ENCODE data around the gene PSME2. TPM values are rescaled to one million over a fixed set of nuclear protein-coding genes. Genes with fewer than 3 reads are reported as not detected.

Gene PSME2
- total RNA-seq, 2 experiments from 2014 or later = 577 to 623 TPM

DNA sequence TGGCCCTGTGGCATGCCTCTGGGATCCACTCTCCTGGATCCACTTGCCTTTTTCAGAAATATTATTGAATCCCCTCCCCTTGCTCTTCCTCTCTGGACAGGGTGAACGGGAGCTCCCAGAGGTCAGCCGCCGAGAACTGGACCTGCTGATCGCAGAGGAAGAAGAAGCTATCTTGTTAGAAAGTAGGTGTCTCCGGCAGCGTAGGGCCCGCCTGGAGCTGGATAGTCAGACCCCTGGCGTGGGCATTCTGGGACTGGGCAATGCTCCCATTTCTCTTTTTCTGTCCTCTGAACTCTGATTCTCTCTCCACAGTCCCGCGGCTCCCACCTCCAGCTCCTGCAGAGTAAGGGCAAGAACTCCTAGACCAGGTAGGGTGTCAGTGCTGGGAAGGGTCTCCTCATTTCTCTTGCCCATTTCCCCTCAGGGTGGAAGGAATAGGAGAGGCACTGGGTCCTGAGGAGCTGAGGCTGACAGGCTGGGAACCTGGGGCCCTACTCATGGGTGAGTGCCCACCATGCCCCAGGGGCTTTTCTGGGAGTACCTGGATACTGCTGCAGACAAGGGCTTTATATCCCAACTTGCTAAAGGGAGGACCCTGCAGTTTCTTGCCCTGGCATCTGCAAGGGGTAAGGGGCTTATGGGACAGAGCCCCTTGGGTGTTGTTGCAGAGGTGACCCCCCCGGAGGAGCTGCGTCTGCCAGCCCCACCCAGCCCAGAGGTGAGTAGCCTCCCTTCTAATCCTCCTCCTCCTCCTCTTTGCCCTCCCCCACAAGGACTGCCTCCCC, 30.8 kb upstream of the PSME2 start:
- Mint-ChIP-seq H3K27me3 (no peaks in the 10 kb centered on the region), H3K27ac (no peak overlapping the region), H3K9me3 (ENCODE audit: low read depth) (no peaks in the 10 kb centered on the region), H3K4me3 (no peak overlapping the region), H3K4me1 (peaks cover 12% of the 10 kb centered on the region), H3K36me3 (peaks cover 33% of the 10 kb centered on the region)
- no peak for ATAC-seq
- CTCF ChIA-PET = interaction anchor here (1.0 to 1.3 kb wide), 3 partner anchors 16 to 130 kb away, joined by 3 read pairs; partner anchors contain the start of gene IRF9
- no peak for DNase-seq

GRCh38 chr14:24176599-24176998, 30.2 kb upstream of the PSME2 start:
- Mint-ChIP-seq H3K4me1 (peaks cover 17% of the 10 kb centered on the region), H3K36me3 (peaks cover 35% of the 10 kb centered on the region), H3K4me3 (no peak overlapping the region), H3K27me3 (no peaks in the 10 kb centered on the region), H3K9me3 (ENCODE audit: low read depth) (no peaks in the 10 kb centered on the region), H3K27ac (no peak overlapping the region)
- no peak for ATAC-seq
- CTCF ChIA-PET = interaction anchor here (1.0 to 1.1 kb wide), 2 partner anchors 15 to 39 kb away, joined by 3 read pairs; partner anchors contain the start of gene IRF9
- DNase-seq = no peak

DNA sequence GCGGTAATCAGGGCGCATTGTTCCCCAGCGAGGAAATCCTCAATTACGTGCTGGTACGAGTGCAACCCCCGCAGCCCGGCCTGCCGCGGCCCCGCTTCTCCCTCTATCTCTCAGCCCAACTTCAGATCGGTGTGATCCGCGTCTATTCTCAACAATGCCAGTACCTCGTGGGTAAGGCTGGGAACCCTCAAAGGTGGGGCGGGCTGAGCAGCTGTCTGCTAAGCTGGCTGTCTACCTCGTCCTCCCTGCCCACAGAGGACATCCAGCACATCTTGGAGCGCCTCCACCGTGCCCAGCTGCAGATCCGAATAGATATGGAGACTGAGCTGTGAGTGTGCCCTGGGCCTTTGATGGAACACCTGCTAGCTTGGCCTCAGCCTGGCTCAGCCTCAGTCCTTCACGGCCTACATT, 26.5 kb upstream of the PSME2 start:
- Mint-ChIP-seq H3K27ac (peak overlapping the region; percentile 69), H3K27me3 (no peaks in the 10 kb centered on the region), H3K4me1 (peaks cover 37% of the 10 kb centered on the region), H3K9me3 (ENCODE audit: low read depth) (no peaks in the 10 kb centered on the region), H3K36me3 (peaks cover 36% of the 10 kb centered on the region), H3K4me3 (peak overlapping the region; percentile 77)
- no peak for DNase-seq
- CTCF ChIA-PET = interaction anchor here (0.8 to 4.3 kb wide), 4 partner anchors 11 to 58 kb away, joined by 3 to 35 read pairs (median 3); partner anchors contain the start of genes DCAF11, IRF9 and NRL
- no peak for ATAC-seq

GRCh38 chr14:24172261-24172860, 26.0 kb upstream of the PSME2 start:
- Mint-ChIP-seq H3K27me3 (no peaks in the 10 kb centered on the region), H3K36me3 (peaks cover 40% of the 10 kb centered on the region), H3K27ac (peak overlapping the region; percentile 83), H3K4me3 (peak overlapping the region; percentile 77), H3K9me3 (ENCODE audit: low read depth) (no peaks in the 10 kb centered on the region), H3K4me1 (peaks cover 41% of the 10 kb centered on the region)
- DNase-seq (no peak), ATAC-seq (no peak)
- CTCF ChIA-PET = interaction anchor here (0.6 to 4.3 kb wide), 3 partner anchors 11 to 58 kb away, joined by 3 to 35 read pairs (median 3); partner anchors contain the start of genes DCAF11 and IRF9

GRCh38 chr14:24171422-24172260, 25.2 kb upstream of the PSME2 start, which contains the start of gene REC8:
Gene REC8, plus strand, starts transcription at chr14:24172080. Its CDS starts 473 bp downstream, at chr14:24172553.
- DNase-seq (peak; percentile 93), ATAC-seq (peak; percentile 87)
- CTCF ChIA-PET = interaction anchor here (0.6 to 4.3 kb wide), 6 partner anchors 8 to 58 kb away, joined by 3 to 35 read pairs (median 4); partner anchors contain the start of genes DCAF11, EMC9 and IRF9
- peaks cover 38% of the 10 kb centered on the region for H3K36me3 Mint-ChIP-seq
- no peaks in the 10 kb centered on the region for H3K9me3 Mint-ChIP-seq (ENCODE audit: low read depth)
- H3K4me3 Mint-ChIP-seq = peak within 1 kb of the TSS; percentile 77
- H3K4me1 Mint-ChIP-seq = peaks cover 45% of the 10 kb centered on the region
- H3K27ac Mint-ChIP-seq = peak within 1 kb of the TSS; percentile 83
- no peaks in the 10 kb centered on the region for H3K27me3 Mint-ChIP-seq

GRCh38 chr14:24167469-24168114, 21.2 kb upstream of the PSME2 start:
- Mint-ChIP-seq H3K9me3 (ENCODE audit: low read depth) (no peaks in the 10 kb centered on the region), H3K27ac (peak overlapping the region; percentile 71), H3K36me3 (peaks cover 64% of the 10 kb centered on the region), H3K4me1 (peaks cover 64% of the 10 kb centered on the region), H3K4me3 (no peak overlapping the region), H3K27me3 (no peaks in the 10 kb centered on the region)
- ATAC-seq = no peak
- CTCF ChIA-PET = no interaction called here
- no peak for DNase-seq

GRCh38 chr14:24165785-24166184, 19.4 kb upstream of the PSME2 start:
- no peak for ATAC-seq
- Mint-ChIP-seq H3K4me1 (peaks cover 60% of the 10 kb centered on the region), H3K27ac (no peak overlapping the region)

DNA sequence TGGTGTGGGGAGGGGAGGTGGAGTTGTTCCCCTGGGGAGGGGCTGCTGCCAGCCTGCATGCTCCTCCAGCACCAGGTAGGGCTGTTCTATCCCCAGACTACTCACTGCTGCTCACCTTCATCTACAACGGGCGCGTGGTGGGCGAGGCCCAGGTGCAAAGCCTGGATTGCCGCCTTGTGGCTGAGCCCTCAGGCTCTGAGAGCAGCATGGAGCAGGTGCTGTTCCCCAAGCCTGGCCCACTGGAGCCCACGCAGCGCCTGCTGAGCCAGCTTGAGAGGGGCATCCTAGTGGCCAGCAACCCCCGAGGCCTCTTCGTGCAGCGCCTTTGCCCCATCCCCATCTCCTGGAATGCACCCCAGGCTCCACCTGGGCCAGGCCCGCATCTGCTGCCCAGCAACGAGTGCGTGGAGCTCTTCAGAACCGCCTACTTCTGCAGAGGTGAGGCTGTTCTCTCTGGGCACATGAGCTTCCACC, 18.1 kb upstream of the PSME2 start:
- CTCF ChIA-PET = no interaction called here
- no peak for DNase-seq

More at GRCh38 chr14:24165785-24166184, 19.4 kb upstream of the PSME2 start:
- Mint-ChIP-seq H3K36me3 (peaks cover 76% of the 10 kb centered on the region), H3K4me3 (no peak overlapping the region), H3K9me3 (ENCODE audit: low read depth) (no peaks in the 10 kb centered on the region), H3K27me3 (no peaks in the 10 kb centered on the region)
- no peak for DNase-seq
- CTCF ChIA-PET = no interaction called here

GRCh38 chr14:24162093-24162492, 15.7 kb upstream of the PSME2 start:
- Mint-ChIP-seq H3K36me3 (peaks cover 82% of the 10 kb centered on the region), H3K4me3 (peak overlapping the region; percentile 93), H3K4me1 (peaks cover 54% of the 10 kb centered on the region), H3K27ac (peak overlapping the region; percentile 99), H3K9me3 (ENCODE audit: low read depth) (no peaks in the 10 kb centered on the region), H3K27me3 (no peaks in the 10 kb centered on the region)
- DNase-seq (no peak), ATAC-seq (no peak)
- CTCF ChIA-PET = interaction anchor here (1.1 to 5.0 kb wide), 20 partner anchors 9 to 146 kb away, joined by 3 to 99 read pairs (median 8); partner anchors contain the start of genes CARMIL3, CHMP4A, CIDEB and DCAF11

More for the DNA sequence above, 18.1 kb upstream of the PSME2 start:
- Mint-ChIP-seq H3K27ac (no peak overlapping the region), H3K27me3 (no peaks in the 10 kb centered on the region), H3K4me1 (peaks cover 64% of the 10 kb centered on the region), H3K9me3 (ENCODE audit: low read depth) (no peaks in the 10 kb centered on the region), H3K4me3 (no peak overlapping the region), H3K36me3 (peaks cover 79% of the 10 kb centered on the region)
- ATAC-seq = no peak

DNA sequence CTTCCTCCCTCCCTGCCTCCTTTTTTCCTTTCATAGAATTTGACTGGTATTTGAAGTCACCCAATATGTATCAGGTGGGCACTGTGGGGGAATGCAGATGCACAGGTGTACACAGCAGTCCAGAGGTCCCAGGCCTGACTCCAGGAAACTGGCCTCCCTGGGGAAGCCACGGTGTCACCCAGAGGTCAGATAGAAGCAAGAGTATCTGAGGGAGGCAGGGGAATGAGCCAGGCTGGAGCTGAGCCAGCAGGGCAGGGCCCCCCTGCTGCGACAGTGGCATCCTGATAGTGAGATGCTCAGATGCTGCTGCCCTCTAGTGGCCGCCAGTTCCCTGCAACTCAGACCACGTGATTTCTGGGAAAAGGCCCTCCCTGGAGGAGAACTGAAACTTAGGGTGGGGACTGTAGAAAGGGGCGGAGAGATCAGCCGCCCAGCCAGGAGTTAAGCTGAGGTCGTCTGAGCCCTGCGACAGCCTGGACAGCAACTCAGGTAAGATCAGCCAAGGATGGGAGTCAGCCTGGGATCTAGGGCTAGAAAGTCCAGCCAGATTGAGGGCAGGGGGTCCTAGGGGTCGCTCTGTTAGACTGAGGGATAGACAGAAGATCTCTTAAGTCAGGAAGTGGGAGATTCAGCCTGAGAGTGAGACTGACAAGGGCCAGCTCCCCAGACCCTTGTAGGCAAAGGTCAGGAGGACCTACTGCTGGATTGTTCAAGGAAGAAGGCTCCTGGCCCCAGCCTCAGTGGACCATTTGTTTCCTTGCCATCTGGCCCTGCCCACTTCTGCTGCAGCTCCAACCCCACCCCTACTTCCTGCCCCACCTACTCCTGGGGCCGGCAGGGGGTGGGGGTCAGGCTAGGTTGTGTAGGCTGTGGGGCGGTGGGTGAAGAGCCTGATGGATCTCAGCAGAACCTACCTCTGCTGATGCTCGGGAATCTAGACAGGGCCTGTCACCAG, 14.7 kb upstream of the PSME2 start, which contains the start of gene IRF9:
Gene IRF9 (plus strand): TSS at position 416 of the 955 bp plus-strand sequence. CDS start 880 bp downstream, outside the sequence.
- H3K9me3 Mint-ChIP-seq (ENCODE audit: low read depth) = no peaks in the 10 kb centered on the region
- peaks cover 50% of the 10 kb centered on the region for H3K4me1 Mint-ChIP-seq
- no peaks in the 10 kb centered on the region for H3K27me3 Mint-ChIP-seq
- H3K36me3 Mint-ChIP-seq = peaks cover 78% of the 10 kb centered on the region
- H3K27ac Mint-ChIP-seq = peak within 1 kb of the TSS; percentile 99
- peak; percentile 99 for DNase-seq
- H3K4me3 Mint-ChIP-seq = peak within 1 kb of the TSS; percentile 93
- ATAC-seq = peak; percentile 87
- CTCF ChIA-PET = interaction anchor here (0.6 to 5.0 kb wide), 34 partner anchors 8 to 270 kb away, joined by 3 to 99 read pairs (median 6); partner anchors contain the start of genes CARMIL3, CHMP4A, CIDEB and DCAF11

DNA sequence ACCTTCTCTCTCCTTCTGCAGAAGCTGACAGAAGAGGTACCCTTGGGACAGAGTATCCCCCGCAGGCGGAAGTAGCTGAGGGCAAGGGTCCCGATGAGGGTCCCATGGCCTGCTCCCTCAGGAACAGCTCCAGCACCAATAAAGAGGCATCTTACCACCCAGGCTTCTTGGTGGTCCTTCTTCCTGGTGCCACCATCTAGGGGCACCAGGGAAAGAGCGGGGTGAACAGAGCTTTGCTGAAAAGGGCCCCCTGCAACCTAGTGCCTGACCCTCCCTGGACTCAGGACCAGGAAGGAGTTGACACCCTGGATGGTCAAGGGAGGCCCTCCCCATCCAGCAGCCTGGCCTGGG, 14.1 kb upstream of the PSME2 start:
- CTCF ChIA-PET = interaction anchor here (0.6 to 5.0 kb wide), 27 partner anchors 11 to 270 kb away, joined by 3 to 99 read pairs (median 7); partner anchors contain the start of genes CHMP4A, CIDEB, DCAF11 and EMC9
- Mint-ChIP-seq H3K4me3 (no peak overlapping the region), H3K4me1 (peaks cover 45% of the 10 kb centered on the region), H3K27me3 (no peaks in the 10 kb centered on the region), H3K27ac (peak overlapping the region; percentile 99), H3K36me3 (peaks cover 78% of the 10 kb centered on the region), H3K9me3 (ENCODE audit: low read depth) (no peaks in the 10 kb centered on the region)
- DNase-seq = no peak
- ATAC-seq = no peak

Measured in activated CD8-positive, alpha-beta memory T cell treated with anti-CD3 and anti-CD28 coated beads, Interleukin-2, amount 10 ng/mL, durations not matched to agents 7 days and 5 days (primary cell).